Measurements from ENCODE around the gene RBFA. TPM values are rescaled to one million over a fixed set of nuclear protein-coding genes. Genes with fewer than 3 reads are reported as not detected.

RBFA gene
- total and polyA plus RNA-seq, 2 experiments from 2014 or later = 33.8 to 43.3 TPM

GRCh38 chr18:79986726-79987125 lies 47.5 kb upstream of the RBFA start (continued):
- TF ChIP-seq ZNF462 (CRISPR knock-in tag; IDR thresholded peaks at IDR 0.05) (no peak), CTCF (conservative IDR thresholded peaks at IDR 0.05; ENCODE audit: low read depth in 2 of 2) (no peak), NANOG (IDR thresholded peaks at IDR 0.05; ENCODE audit: borderline replicate concordance) (no peak)

DNA sequence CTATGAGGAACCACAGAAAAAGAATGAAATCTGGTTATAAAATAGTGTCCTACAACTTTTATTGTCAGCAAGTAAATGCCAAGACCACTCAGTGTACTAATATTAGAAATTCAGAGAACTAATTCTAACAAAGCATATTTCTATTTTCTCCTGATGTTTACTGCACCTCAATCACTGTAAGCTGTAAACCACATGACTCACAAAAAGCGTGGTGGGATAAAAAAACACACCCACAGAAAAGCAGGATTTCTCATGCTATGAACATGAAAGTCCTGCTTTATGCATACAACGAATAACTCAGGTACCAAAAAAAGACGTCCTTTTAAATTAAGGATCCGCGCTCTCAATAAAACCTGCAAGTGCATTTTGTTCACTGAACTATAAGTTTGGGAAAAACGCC lies 46.7 kb upstream of the RBFA start:
- Histone ChIP-seq H3K27ac (ENCODE audit: low read depth) (no peak overlapping the region), H3K27me3 (ENCODE audit: insufficient read depth) (no peaks in the 10 kb centered on the region), H2AFZ (no peak overlapping the region), H3K36me3 (ENCODE audit: insufficient read depth) (peaks cover 8% of the 10 kb centered on the region), H3K79me2 (replicated peaks; ENCODE audit: insufficient read depth) (peaks cover 56% of the 10 kb centered on the region), H3K9me2 (ENCODE audit: insufficient read depth) (no peaks in the 10 kb centered on the region), H3K4me1 (ENCODE audit: insufficient read depth) (peaks cover 10% of the 10 kb centered on the region), H3K4me3 (peak overlapping the region; percentile 89), H3K4me2 (peak overlapping the region; percentile 79), H4K20me1 (replicated peaks; ENCODE audit: insufficient read depth) (peaks cover 28% of the 10 kb centered on the region), H3F3A (replicated peaks; ENCODE audit: low read depth) (no peaks in the 10 kb centered on the region)
- Mint-ChIP-seq H3K27me3 (ENCODE audit: insufficient read depth, low read depth, poor library complexity) (peaks cover 3% of the 10 kb centered on the region), H3K27ac (peak overlapping the region; percentile 81), H3K4me1 (peaks cover 18% of the 10 kb centered on the region), H3K4me3 (peak overlapping the region; percentile 96), H3K9me3 (no peaks in the 10 kb centered on the region; the same call in 2 of the 3 replicates), H3K36me3 (ENCODE audit: low read depth) (peaks cover 26% of the 10 kb centered on the region)
- ATAC-seq (no peak), DNase-seq (ENCODE audit: low spot score) (no peak)
- TF ChIP-seq, protein P1, sequence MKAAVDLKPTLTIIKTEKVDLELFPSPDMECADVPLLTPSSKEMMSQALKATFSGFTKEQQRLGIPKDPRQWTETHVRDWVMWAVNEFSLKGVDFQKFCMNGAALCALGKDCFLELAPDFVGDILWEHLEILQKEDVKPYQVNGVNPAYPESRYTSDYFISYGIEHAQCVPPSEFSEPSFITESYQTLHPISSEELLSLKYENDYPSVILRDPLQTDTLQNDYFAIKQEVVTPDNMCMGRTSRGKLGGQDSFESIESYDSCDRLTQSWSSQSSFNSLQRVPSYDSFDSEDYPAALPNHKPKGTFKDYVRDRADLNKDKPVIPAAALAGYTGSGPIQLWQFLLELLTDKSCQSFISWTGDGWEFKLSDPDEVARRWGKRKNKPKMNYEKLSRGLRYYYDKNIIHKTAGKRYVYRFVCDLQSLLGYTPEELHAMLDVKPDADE (IDR thresholded peaks at IDR 0.05) = no peak
- TF ChIP-seq CREB1 (CRISPR knock-in tag; IDR thresholded peaks at IDR 0.05; ENCODE audit: low read depth) = no peak
- TF ChIP-seq NANOG (IDR thresholded peaks at IDR 0.05; ENCODE audit: borderline replicate concordance) = no peak
- TF ChIP-seq, protein P2, sequence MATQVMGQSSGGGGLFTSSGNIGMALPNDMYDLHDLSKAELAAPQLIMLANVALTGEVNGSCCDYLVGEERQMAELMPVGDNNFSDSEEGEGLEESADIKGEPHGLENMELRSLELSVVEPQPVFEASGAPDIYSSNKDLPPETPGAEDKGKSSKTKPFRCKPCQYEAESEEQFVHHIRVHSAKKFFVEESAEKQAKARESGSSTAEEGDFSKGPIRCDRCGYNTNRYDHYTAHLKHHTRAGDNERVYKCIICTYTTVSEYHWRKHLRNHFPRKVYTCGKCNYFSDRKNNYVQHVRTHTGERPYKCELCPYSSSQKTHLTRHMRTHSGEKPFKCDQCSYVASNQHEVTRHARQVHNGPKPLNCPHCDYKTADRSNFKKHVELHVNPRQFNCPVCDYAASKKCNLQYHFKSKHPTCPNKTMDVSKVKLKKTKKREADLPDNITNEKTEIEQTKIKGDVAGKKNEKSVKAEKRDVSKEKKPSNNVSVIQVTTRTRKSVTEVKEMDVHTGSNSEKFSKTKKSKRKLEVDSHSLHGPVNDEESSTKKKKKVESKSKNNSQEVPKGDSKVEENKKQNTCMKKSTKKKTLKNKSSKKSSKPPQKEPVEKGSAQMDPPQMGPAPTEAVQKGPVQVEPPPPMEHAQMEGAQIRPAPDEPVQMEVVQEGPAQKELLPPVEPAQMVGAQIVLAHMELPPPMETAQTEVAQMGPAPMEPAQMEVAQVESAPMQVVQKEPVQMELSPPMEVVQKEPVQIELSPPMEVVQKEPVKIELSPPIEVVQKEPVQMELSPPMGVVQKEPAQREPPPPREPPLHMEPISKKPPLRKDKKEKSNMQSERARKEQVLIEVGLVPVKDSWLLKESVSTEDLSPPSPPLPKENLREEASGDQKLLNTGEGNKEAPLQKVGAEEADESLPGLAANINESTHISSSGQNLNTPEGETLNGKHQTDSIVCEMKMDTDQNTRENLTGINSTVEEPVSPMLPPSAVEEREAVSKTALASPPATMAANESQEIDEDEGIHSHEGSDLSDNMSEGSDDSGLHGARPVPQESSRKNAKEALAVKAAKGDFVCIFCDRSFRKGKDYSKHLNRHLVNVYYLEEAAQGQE (IDR thresholded peaks at IDR 0.05; ENCODE audit: unreplicated experiment) = no peak
- TF ChIP-seq STAT1 (IDR thresholded peaks at IDR 0.05; ENCODE audit: unreplicated experiment) = no peak
- no peak for TF ChIP-seq CTCF (conservative IDR thresholded peaks at IDR 0.05; ENCODE audit: low read depth in 2 of 2)
- TF ChIP-seq JUNB (IDR thresholded peaks at IDR 0.05; ENCODE audit: unreplicated experiment) = no peak
- TF ChIP-seq ZNF331 (CRISPR knock-in tag; IDR thresholded peaks at IDR 0.05; ENCODE audit: low read depth) = no peak
